HG03354 (cell line): Measurements from ENCODE around the gene ENPP1.

Source experiments
- ATAC-seq: cut with Tn5 transposase; IDR thresholded peaks from one replicate; pipeline ENCODE4 v1.9.1; 2021; ENCODE audit warnings: mild to moderate bottlenecking; ENCODE audit not compliant: unreplicated experiment, poor library complexity, severe bottlenecking

Gene ENPP1

DNA sequence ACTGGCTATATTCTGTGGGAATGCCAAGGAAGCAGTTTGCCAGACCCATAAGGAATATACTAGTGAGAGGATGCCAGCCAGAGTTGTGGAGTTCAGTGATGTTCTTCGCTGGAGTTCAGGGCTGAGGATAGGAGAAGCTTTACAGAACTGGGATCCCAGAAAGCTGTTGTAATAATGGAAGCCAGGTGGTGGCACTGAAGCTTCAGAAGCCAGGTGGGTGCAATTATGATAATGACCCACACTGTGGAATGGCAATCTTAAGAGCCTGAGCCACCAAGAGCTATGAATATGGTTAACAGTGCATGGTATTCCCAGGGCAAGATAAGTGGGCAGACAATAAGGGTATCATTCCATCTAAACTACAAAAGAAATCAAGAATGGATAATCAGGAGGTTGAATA, 25.1 kb upstream of the ENPP1 start:
- no peak for ATAC-seq

DNA sequence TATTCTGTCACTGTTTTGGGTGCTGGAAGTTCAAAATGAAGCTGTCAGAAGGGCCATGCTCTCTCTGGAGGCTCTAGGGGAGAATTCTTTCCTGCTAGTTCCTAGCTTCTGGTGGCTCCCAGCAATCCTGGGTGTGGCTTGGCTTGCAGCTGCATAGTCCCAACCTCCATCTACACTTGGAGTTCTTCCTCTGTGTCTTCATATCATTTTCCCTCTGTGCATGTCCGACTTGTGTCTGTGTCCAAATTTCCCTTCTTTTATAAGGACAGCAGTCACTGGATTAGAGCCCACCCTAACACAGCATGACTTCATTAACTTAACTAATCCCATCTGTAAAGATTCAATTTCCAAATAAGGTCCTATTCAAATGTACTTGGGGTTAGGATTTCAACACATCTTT, 23.3 kb upstream of the ENPP1 start:
- no peak for ATAC-seq

DNA sequence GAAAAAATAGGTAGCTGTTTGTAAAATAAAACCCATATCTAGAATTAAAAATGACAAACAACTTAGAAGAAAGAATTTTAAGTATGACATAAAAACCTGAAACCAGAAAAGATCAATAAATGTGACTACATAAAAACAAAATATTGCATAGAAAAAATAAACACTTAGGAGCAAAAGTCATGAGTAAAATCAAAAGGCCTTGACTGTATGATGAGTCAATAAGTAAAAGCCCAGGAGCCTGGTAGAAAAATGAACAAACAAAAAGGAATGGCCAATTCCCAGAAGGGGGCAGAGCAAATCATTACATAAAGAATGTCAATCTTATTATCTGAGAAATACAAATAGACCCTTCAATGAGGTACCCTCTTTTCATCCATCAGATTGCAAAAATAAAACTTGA, 20.7 kb upstream of the ENPP1 start:
- no peak for ATAC-seq

DNA sequence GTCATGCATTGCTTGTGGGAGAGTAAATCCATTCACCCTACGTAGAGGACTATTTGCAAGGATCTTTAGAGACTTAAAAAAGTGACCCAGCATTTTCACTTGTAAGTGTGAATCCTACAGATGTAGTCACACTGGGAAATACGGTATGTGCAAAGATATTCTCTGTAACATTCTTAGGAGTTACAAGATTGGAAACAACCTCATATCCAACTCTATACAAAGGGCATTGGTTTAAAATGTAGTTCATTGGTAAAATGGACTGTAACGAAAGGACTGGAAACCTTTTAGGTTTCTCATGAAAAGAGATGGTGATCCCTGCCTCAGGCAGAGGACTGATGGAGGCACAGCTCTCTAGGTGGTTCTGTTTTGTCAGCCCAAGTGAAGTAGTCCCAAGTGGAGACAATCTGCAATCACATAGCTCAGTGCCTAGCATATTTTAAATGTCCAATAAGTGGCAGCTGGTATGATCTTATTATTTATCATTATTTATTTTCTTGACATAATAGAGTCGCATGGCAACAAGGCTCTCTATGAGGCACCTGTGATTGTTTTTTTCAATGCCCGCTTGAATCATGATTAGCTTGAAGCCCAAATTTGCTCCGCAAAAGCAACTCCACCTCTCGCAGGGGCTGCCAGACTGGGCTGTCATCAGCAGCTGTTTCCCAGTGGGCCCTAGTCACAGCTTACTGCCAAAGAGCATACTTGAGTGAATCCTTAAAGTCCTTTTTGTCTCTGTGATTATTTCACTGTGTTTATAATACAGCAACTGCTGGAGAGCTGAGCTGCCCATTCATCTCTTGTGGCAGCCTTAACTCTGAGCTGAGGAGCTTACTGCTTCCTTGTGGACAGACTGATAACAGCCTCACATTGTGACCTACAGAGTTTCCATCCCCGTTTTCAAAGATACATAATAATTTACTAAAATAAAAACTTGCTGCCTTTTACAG, 19.8 kb upstream of the ENPP1 start:
- no peak for ATAC-seq

DNA sequence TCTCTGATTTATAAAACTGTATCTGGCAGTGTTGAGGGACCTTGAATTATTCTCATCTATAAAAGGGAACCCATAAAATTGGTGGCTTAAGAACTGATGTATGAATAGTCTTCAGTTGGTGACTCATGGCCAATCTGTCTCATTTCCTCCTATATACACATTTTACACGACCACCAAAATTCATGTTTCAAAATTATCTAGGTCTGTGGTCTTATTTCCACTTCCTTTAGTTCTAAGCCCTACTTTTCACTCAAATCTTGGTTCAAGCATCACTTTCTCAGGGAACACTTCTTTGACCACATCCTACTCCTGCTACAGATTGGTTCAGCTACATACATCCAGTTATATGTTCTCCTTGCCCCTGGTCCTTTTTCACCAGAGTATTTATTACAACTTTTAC, 18.6 kb upstream of the ENPP1 start:
- ATAC-seq = no peak

DNA sequence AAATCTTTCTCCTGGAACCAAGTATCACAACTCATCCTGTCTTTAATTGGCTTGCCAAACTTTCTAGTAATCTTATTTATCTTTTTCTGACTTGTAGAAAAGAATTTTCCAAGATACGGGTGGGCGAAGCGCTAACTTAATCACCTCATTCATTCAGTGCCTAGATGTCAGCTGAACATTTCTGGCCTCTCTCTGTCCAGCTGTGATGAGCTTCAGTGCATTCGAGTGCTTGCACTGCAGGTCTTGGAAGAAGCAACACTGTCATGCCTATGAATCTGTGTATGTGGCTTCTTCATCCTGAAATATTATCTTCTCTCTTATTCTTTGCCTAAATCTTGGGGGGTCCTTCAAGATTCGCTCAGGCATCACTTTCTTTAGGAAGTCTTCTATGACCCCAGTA, 16.3 kb upstream of the ENPP1 start:
- ATAC-seq = no peak

DNA sequence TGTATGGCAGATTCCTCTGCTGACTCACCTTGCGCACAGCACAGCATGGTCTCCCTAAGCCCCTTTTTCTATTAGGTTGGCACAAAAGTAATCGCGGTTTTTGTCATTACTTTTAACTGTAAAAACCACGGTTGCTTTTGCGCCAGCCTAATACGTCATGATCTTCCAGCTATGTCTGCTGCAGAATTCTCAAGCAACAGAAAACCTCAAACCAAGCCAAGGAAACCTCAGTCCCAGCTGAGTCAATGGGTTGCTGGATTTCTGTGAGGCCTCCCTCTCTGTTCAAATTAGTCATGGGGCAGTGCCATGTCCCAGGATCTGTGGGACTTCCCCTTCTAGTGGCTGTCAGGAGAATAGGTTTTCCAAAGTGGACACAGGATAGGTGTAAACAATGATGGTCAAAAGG, 15.7 kb upstream of the ENPP1 start:
- ATAC-seq = no peak

DNA sequence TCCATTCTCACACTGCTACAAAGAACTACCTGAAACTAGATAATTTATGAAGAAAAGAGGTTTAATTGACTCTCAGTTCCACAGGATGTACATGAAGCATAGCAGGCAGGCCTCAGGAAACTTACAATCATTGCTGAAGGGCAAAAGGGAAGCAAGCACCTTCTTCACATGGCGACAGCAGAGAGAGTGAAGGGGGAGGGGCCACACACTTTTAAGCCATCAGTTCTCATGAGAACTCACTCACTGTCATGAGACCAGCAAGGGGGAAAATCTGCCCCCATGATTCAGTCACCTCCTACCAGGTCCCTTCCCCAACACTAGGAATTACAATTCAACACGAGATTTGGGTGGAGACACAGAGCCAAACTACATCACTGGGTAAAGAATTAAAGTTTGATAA, 12.5 kb upstream of the ENPP1 start:
- ATAC-seq = no peak

DNA sequence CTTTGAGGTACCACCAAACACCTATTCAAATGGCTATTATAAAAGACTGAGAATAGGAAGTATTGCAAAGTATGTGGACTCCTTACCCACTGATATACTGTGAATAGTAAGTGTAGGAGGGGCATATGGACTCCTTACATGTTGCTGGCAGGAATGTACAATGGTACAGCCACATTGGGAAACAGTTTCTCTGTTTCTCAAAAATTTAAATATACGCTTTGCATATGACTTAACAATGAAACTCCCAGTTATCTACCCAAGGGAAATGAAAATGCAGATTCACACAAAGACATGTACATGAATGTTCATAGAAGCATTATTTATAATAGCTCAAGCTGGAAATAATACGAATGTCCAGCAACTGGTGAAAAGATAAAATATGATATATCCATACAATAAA, 5.5 kb upstream of the ENPP1 start:
- no peak for ATAC-seq

DNA sequence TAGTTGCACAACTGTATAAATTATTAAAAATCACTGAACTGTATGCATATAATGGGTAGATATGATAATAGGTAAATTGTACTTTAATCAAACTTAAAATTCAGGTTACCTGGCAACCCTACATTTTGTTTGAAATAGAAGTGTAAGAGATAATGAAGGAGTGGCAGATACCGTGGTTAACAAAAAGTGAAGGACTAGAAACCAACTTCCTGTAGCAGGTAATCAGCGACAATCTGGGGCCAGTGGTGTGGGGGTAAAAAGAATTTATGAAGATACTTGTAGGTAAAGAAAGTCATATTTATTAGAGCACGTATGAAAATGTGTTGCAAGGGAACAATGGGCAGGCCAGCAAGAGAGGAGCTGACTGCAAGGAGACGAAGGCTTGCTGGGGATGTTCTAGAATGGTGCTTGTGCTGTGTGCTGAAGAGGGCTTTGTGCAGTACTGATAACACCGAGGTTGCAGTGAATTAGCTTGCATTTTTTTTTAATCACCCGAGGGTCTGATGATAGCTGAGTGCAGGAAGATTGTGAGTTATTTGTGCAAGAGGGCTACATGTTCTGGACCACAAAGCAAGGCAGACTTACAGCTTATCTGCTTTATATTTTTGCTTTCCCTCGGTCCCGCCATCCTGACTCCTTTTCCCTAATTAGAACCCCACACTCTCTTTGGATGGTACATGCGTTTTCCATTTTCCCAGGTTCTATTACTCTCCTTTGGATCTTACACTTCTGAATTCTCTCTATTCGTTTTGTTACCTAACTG, 4.6 kb upstream of the ENPP1 start:
- no peak for ATAC-seq

DNA sequence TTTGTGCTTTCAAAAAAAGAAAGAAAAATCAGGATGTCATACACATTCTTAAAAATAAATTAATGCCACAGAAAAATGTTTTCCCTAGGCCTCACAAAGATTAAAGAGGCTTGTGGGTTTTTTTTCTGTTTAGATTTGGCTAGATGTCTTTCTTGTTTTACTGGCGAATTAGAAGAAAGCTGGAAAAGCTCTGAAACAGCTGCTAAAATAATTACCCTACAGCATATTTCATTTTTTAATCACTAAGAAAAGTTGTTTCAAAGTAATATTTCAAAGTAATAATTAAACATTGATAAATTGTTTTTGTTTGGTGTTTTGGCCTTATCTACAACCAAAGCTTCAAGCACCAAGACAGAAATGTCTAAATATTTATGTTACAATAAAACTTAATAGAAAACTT, 3.7 kb upstream of the ENPP1 start:
- ATAC-seq = no peak

DNA sequence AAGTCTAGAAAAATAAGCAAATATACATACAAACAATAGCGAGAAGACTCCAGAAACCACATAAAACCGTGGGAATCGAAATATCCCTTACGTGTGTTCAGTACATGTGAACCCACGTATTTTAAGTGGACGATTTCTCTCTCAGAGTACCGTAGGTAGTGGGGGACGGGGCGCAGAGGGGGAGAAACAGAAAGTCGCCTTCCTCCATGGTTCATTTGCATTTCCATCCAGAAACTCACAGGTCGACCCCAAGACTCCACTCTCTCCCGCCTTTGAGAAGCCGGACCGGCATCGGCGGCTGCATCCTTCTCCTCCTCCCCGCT, 538 bp upstream of the ENPP1 start:
- ATAC-seq = no peak

DNA sequence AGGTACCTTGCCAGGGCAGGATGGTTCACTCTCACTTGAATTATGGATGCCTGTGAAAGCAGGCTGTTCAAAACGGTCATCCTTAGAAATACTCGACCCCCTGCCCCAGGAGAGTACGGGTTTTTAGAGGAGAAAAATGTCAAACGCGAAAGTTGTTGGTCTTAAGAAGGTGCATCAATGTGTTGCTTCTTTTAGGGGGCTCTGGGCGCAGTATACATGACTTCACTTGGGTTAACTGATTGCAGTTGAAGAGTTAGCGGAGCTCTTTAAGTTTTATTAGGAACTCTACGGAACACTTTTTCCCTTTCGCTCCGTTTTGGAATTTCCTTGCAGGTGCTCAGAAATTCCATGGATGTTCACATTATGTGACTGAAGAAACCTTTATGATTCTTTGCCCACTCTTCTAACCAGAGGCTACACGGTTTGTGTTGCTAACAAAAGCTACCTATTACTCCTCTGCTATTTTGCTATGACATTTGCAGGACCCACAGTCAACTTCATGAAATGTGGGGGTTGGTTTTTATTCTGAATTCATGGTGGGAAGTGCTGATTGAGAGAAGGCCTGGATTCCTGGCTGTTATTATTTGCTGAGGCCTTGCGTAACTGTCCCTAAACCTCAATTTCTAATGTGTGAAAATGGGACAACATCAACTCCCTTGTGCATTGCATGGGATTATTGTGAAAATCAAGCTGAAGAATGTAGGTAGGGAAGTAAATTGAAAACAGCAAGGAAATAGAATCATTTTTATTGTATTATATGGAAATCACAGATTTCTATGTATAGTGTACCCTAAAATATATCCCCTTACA, 845 bp downstream of the ENPP1 start:
- no peak for ATAC-seq

DNA sequence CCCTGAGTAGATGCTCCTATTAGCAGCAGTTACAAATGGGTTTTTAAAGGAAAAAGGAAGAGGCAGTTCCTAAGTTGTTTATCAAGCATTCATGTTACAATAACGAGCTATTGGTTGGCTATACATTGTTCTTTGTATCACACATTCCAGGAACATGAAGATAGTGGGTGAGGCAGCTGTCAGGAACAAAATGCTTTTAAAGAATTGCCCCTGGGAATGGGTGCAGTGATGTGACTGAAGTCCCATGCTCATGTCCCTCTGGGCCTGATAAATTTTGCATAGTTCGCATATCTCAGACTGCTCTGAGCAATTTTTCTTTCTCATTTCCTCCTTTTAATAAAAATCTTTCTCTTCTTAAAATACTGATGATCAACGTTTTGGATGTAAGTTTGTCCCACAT, 3.7 kb downstream of the ENPP1 start:
- no peak for ATAC-seq

DNA sequence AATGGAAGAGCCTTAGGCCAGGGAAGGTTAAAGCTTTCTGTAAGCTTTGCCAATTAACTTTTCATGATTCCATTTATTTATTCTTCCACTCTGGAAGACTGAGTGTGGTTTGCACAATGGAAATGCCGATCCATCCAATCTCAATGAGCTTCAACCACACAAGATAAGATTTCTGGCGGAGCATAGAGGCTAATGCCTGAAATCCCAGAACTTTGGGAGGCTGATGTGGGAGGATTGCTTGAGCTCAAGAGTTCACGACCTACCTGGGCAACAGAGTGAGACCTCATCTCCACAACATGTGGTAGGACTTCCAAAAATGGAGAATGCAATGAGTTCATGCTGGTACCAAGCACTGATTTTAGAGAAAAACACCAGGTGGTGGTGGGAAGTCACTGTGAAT, 6.2 kb downstream of the ENPP1 start:
- no peak for ATAC-seq

DNA sequence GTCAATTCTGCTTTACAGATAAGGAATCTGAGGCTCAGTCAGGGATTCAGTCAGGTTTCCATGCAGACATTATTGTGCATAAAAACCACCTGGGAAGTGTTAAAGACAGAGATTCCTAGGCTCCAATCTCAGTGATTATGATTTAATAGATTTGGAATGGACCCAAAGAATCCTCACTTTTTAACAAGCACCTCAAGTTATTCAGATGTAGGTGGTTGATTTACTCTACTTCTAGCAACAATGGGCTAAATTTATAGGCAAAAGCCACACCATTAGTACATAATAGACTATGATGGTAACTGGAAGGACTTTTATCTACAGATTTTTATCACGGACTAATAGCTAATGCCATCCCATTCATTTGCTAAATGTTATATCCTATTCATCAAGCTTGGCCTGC, 9.0 kb downstream of the ENPP1 start:
- no peak for ATAC-seq

DNA sequence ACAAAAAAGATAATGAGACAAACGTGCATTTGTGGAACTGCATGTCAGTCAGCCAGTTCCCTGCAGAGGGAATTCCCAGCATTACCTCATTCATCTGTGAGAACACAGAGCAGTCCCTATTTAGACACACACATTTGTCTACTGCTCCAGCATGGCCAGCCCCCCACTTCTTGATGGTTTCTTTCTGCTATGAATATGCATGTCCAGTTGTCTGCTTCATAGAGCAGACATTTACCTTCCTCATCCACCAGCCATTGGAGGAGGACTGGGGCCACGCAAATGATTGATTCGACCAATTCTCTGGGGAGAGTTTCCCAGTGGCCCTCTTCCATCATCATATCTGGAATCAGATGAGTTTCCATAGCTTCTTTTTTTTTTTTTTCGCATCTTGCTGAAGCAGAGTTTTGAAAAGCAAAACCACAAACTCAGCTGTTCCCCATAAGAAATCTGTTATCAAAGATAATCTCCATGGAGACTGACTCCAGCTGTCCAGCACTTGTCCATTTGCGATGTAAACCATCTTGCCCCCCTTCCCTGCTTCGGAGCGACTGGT, 11.8 kb downstream of the ENPP1 start:
- ATAC-seq = no peak

DNA sequence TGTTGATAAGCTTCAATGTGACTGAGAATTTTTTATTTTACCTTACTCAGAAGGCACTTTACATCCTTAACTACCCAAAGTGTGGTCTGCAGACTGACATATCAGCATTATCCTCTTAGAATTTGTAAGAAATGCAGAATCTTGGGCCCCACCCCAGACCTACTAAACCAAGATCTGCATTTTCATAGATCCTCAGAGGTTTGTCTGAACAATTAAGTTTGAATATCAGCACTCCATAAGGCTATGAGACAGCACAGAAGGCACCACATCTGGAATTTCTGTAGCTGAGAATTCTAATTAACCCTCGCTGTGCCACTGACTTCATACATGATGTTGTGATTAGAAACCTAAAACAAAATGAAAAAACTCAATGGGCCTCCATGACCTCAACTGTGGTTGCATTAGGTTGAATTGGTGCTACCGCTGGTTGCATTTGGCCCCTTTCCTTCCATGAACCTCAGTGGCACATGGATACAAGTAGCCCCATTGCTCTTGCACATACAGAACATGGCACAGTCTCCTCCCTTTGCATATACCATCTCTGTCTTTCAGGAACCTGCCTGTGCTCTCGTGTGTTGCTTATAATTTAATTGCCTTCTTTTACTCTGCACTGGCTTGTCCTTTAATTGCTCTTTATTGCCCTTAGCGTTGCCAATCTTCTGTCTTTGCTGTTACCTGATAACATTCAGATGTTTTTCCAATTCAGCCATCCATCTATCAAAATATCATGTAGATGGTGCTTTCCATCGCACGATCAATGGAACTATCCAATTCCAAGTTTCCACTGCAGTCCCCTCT, 13.4 kb downstream of the ENPP1 start:
- no peak for ATAC-seq

DNA sequence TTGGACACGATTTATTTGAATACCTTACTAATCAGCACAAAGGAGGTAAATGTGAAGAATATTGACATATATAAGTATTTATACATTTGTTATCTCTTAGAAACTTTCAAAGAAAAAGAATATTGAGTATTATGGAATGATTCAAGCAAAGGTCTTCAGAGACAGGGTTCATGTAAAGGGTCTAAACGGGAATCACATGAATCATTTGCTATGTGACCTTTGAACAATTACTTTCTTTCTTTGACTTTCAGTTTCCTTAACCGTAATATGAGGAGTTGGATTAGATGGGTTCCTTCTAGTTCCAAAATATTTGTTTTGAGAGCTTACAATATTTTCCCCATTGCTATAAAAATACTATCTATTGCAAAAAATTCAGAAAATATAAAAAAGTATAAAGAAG, 14.3 kb downstream of the ENPP1 start:
- no peak for ATAC-seq
